A549 (cell line): ENCODE results near the gene SLC37A2. TPM values are rescaled to one million over a fixed set of nuclear protein-coding genes. Genes with fewer than 3 reads are reported as not detected.

Experiments used
- ATAC-seq, 2 experiments: fragments of 200-7000 bp in 1 of 2; fragments of >200 bp in 1 of 2; cut with Nextera tagmentation in 1 of 2; cut with Tn5 transposase in 1 of 2; 3 replicates each; pipeline versions ENCODE4 v1.8.0 to v1.9.1; 2018 to 2020; ENCODE audit warnings: mild to moderate bottlenecking in 1 of 2, moderate library complexity in 1 of 2
- CTCF ChIA-PET: fragments of 300-600 bp; sonication (Branson Sonifier 250); formaldehyde crosslinking; extraction: SDS; loops from one replicate; lab custom pipeline; 2021; ENCODE audit warnings: antibody characterized with exemption, inconsistent platforms; lab: Yijun Ruan, JAX
- POLR2A ChIA-PET: fragments of 350-600 bp; formaldehyde crosslinking; extraction: SDS; loops from one replicate; lab custom pipeline; 2021; ENCODE audit warnings: antibody characterized with exemption, inconsistent platforms; lab: Yijun Ruan, JAX
- DNase-seq, 2 experiments: peaks; one replicate each; pipeline versions ENCODE4 v3.0.0 to v3.0.0-alpha.2; 2011 to 2016; ENCODE audit warnings: low read depth in 1 of 2, low spot score in 1 of 2
- FAIRE-seq: peaks from 2 replicates; lab custom pipeline; 2011; peaks lifted over from hg19 to GRCh38; lab: Jason Lieb, UNC
- H3K27ac ChIP-seq, 2 experiments: fragments of >200 bp; sonication (Bioruptor Twin); formaldehyde crosslinking; 3 replicates each; pipeline ENCODE4 v1.5.1; 2016 to 2017
- H3K4me1 ChIP-seq: fragments of >200 bp; sonication (Bioruptor Twin); formaldehyde crosslinking; 3 replicates; pipeline ENCODE4 v1.6.1; 2016
- H3K4me2 ChIP-seq: fragments of >200 bp; sonication (Bioruptor Twin); formaldehyde crosslinking; 3 replicates; pipeline ENCODE4 v1.6.1; 2016
- H3K4me3 ChIP-seq: fragments of >200 bp; sonication (Bioruptor Twin); formaldehyde crosslinking; 3 replicates; pipeline ENCODE4 v1.5.1; 2016
- H3K9me3 ChIP-seq: fragments of >200 bp; sonication (Bioruptor Twin); formaldehyde crosslinking; 3 replicates; pipeline ENCODE4 v1.6.1; 2016
- CBX8 ChIP-seq: fragments of 200-600 bp; sonication (generic); IDR thresholded peaks from 2 replicates; pipeline ENCODE4 v1.6.1; 2016
- CEBPB ChIP-seq, 2 experiments: fragments of >200 bp in 1 of 2; sonication (Bioruptor Twin) in 1 of 2; formaldehyde crosslinking in 1 of 2; IDR thresholded peaks; 2 replicates each; pipeline ENCODE4 v1.6.1; 2012 to 2016
- CHD2 ChIP-seq: fragments of 150-350 bp; IDR thresholded peaks from 2 replicates; pipeline ENCODE4 v1.6.1; 2014; ENCODE audit warnings: low read length; ENCODE audit not compliant: partially characterized antibody
- CHD4 ChIP-seq: fragments of 200-600 bp; sonication (generic); IDR thresholded peaks from 2 replicates; pipeline ENCODE4 v1.6.1; 2016; ENCODE audit warnings: antibody characterized with exemption, mild to moderate bottlenecking, borderline replicate concordance
- EHF ChIP-seq: fragments of 250-450 bp; sonication (Bioruptor Pico); IDR thresholded peaks from 2 replicates; pipeline ENCODE4 v1.5.0; 2020; ENCODE audit warnings: mild to moderate bottlenecking
- FOSL2 ChIP-seq, 2 experiments: fragments of 450-650 bp in 1 of 2; fragments of >200 bp in 1 of 2; sonication (Bioruptor Twin) in 1 of 2; formaldehyde crosslinking; IDR thresholded peaks; 2 replicates each; pipeline versions ENCODE4 v1.5.0 to v1.6.1; 2016 to 2020; ENCODE audit warnings: mild to moderate bottlenecking in 1 of 2, moderate library complexity in 1 of 2
- FOXS1 ChIP-seq: fragments of 250-450 bp; sonication (Bioruptor Pico); IDR thresholded peaks from 2 replicates; pipeline ENCODE4 v1.5.0; 2020; ENCODE audit warnings: mild to moderate bottlenecking, moderate library complexity
- GATA3 ChIP-seq: IDR thresholded peaks from 2 replicates; pipeline ENCODE4 v1.6.1; 2012; ENCODE audit warnings: borderline replicate concordance
- HDAC2 ChIP-seq: fragments of 200-600 bp; sonication (generic); IDR thresholded peaks from 2 replicates; pipeline ENCODE4 v1.6.1; 2016
- HOXB13 ChIP-seq: fragments of 250-450 bp; sonication (Bioruptor Pico); IDR thresholded peaks from 2 replicates; pipeline ENCODE4 v1.5.0; 2020; ENCODE audit warnings: low read depth, mild to moderate bottlenecking, moderate library complexity
- HOXB5 ChIP-seq: fragments of 250-450 bp; sonication (Bioruptor Pico); IDR thresholded peaks from 2 replicates; pipeline ENCODE4 v1.5.0; 2020; ENCODE audit warnings: mild to moderate bottlenecking, moderate library complexity
- JUNB ChIP-seq: fragments of >200 bp; sonication (Bioruptor Twin); formaldehyde crosslinking; IDR thresholded peaks from 2 replicates; pipeline ENCODE4 v1.6.1; 2016
- KDM1A ChIP-seq: fragments of 200-600 bp; sonication (generic); IDR thresholded peaks from 2 replicates; pipeline ENCODE4 v1.6.1; 2016; ENCODE audit warnings: low read depth, mild to moderate bottlenecking
- KDM5A ChIP-seq: fragments of 200-600 bp; sonication (generic); IDR thresholded peaks from 2 replicates; pipeline ENCODE4 v1.6.1; 2016; ENCODE audit warnings: antibody characterized with exemption, mild to moderate bottlenecking
- MAFK ChIP-seq: fragments of 450-650 bp; IDR thresholded peaks from 2 replicates; pipeline ENCODE4 v1.6.1; 2014; ENCODE audit not compliant: partially characterized antibody
- MYC ChIP-seq: IDR thresholded peaks from 2 replicates; pipeline ENCODE4 v1.6.1; 2012; ENCODE audit warnings: mild to moderate bottlenecking, inconsistent platforms, low read length, improper control_type of control experiment, borderline replicate concordance
- NFE2L2 ChIP-seq: fragments of 150-350 bp; conservative IDR thresholded peaks from 2 replicates; pipeline ENCODE4 v1.6.1; 2014; ENCODE audit warnings: low read length
- NPAS2 ChIP-seq: fragments of 250-450 bp; sonication (Bioruptor Pico); IDR thresholded peaks from 2 replicates; pipeline ENCODE4 v1.8.0; 2022; ENCODE audit warnings: mild to moderate bottlenecking, moderate library complexity, borderline replicate concordance
- NR3C1 ChIP-seq: fragments of >200 bp; sonication (Bioruptor Twin); formaldehyde crosslinking; IDR thresholded peaks from 3 replicates; pipeline ENCODE4 v1.6.1; 2017
- PHF8 ChIP-seq: fragments of 200-600 bp; sonication (generic); IDR thresholded peaks from 2 replicates; pipeline ENCODE4 v1.6.1; 2016; ENCODE audit warnings: low read depth, mild to moderate bottlenecking, antibody characterized with exemption, moderate library complexity, borderline replicate concordance
- RFX5 ChIP-seq: fragments of 450-650 bp; IDR thresholded peaks from 2 replicates; pipeline ENCODE4 v1.7.1; 2014; ENCODE audit warnings: antibody characterized with exemption, mild to moderate bottlenecking, moderate library complexity
- RNF2 ChIP-seq: fragments of 200-600 bp; sonication (generic); IDR thresholded peaks from 2 replicates; pipeline ENCODE4 v1.6.1; 2016; ENCODE audit warnings: low read depth, mild to moderate bottlenecking, antibody characterized with exemption, moderate library complexity, borderline replicate concordance
- SREBF2 ChIP-seq: fragments of 450-650 bp; IDR thresholded peaks from 2 replicates; pipeline ENCODE4 v1.6.1; 2014; ENCODE audit warnings: mild to moderate bottlenecking, moderate library complexity
- ZC3H11A ChIP-seq: fragments of 450-650 bp; IDR thresholded peaks from 2 replicates; pipeline ENCODE4 v1.6.1; 2014; ENCODE audit warnings: antibody characterized with exemption, mild to moderate bottlenecking
- WGBS: methylation state at CpG from one replicate; pipeline ENCODE4 v1.1.6; 2017; ENCODE audit errors: missing lambda C conversion rate; 5-methylcytosine and 5-hydroxymethylcytosine counted together
- polyA plus RNA-seq, 4 experiments: library from polyadenylated mRNA; depleted of rRNA in 3 of 4; stranded (reverse); fragments of >200 nt; fragmentation: RNase III in 1 of 4; extraction: RNeasy Plus Mini Kit Qiagen cat#74134 plus additional on column Dnase treatment in 1 of 4; gene quantifications; 2 replicates in 3 of 4; 3 replicates in 1 of 4; pipeline ENCODE4 v1.2.3, GENCODE V29; 2011 to 2017
- TF ChIP-seq, protein P1 (sequence below): fragments of >200 bp; sonication (Bioruptor Twin); formaldehyde crosslinking; IDR thresholded peaks from 3 replicates; pipeline ENCODE4 v1.6.1; 2016
- TF ChIP-seq, protein P2 (sequence below): fragments of >200 bp; sonication (Bioruptor Twin); formaldehyde crosslinking; IDR thresholded peaks from 2 replicates; pipeline ENCODE4 v1.6.1; 2016
- TF ChIP-seq, protein P3 (sequence below): IDR thresholded peaks from 2 replicates; pipeline ENCODE4 v1.6.1; 2012
- TF ChIP-seq, protein P4 (sequence below): IDR thresholded peaks from 2 replicates; pipeline ENCODE4 v1.6.1; 2012

SLC37A2 gene
- polyA plus RNA-seq, 2 of the 4 experiments (the other 2 are of a cell fraction): 0.13 to 0.14 TPM

DNA sequence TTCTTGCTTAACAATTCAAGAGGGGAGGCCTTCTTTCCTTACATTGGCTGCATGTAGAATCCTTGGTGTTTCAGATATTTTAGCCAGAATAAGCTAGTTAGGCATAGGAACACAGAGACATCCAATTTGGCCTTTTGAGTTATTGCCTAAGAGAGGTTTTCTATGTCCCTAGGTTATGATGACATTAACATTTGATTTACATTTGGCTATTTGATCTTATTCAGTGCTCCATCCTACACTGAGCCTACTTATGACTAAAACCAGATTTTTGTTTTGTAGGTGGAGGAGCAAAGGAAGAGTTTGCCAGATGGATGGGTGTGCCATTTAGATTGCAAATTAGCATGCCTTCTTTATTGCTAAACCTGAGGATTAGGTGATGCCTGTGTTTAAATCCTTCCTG lies 11.1 kb upstream of the SLC37A2 start:
- Histone ChIP-seq H3K4me3 (no peak overlapping the region), H3K9me3 (no peaks in the 10 kb centered on the region), H3K4me2 (no peak overlapping the region), H3K27ac (no peak overlapping the region), H3K4me1 (no peaks in the 10 kb centered on the region)
- TF ChIP-seq, protein P1, sequence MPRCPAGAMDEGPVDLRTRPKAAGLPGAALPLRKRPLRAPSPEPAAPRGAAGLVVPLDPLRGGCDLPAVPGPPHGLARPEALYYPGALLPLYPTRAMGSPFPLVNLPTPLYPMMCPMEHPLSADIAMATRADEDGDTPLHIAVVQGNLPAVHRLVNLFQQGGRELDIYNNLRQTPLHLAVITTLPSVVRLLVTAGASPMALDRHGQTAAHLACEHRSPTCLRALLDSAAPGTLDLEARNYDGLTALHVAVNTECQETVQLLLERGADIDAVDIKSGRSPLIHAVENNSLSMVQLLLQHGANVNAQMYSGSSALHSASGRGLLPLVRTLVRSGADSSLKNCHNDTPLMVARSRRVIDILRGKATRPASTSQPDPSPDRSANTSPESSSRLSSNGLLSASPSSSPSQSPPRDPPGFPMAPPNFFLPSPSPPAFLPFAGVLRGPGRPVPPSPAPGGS: no peak
- TF ChIP-seq KDM1A: no peak
- no peak for TF ChIP-seq CHD4
- TF ChIP-seq, protein P2, sequence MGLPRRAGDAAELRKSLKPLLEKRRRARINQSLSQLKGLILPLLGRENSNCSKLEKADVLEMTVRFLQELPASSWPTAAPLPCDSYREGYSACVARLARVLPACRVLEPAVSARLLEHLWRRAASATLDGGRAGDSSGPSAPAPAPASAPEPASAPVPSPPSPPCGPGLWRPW: no peak
- no peak for TF ChIP-seq MYC
- TF ChIP-seq FOSL2 (IDR thresholded peaks at IDR 0.05): no peak
- TF ChIP-seq FOSL2 (CRISPR knock-in tag; IDR thresholded peaks at IDR 0.05): no peak
- no peak for TF ChIP-seq PHF8
- TF ChIP-seq NR3C1: no peak
- TF ChIP-seq HOXB5 (CRISPR knock-in tag): no peak
- no peak for TF ChIP-seq KDM5A
- no peak for TF ChIP-seq JUNB
- TF ChIP-seq GATA3: no peak
- TF ChIP-seq CBX8: no peak
- TF ChIP-seq RNF2: no peak
- no peak for TF ChIP-seq CEBPB (IDR thresholded peaks at IDR 0.05)
- ATAC-seq: no peak
- CTCF ChIA-PET: no interaction called here
- POLR2A ChIA-PET: no interaction called here
- DNase-seq: no peak
- no peak for FAIRE-seq

DNA sequence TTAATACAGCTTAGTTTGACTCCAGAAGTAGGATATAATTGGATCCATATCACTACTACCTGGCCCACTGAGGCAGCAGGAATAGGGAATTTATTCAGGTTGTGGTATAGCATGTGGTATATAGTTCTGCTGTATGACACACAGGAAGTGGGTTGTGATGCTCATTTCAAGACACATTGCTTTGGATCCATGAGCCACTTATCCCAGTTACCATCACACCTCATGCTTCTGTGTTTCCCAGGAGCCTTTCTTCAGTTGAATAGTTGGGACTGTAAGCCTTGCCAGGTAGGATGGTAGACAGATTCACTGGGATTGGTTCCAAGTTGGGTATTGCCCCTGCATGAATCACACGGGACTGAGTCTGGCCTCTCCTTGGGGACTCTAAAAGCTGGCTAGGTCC lies 9.9 kb upstream of the SLC37A2 start:
- Histone ChIP-seq H3K4me3 (no peak overlapping the region), H3K9me3 (no peaks in the 10 kb centered on the region), H3K4me1 (no peaks in the 10 kb centered on the region), H3K4me2 (no peak overlapping the region), H3K27ac (no peak overlapping the region)
- FAIRE-seq (no peak), DNase-seq (no peak), ATAC-seq (no peak)
- 67% methylated on average over 1 of the region's 1 CpG for WGBS
- TF ChIP-seq HOXB13 (CRISPR knock-in tag) (no peak), NPAS2 (no peak), PHF8 (no peak), CHD2 (no peak), RFX5 (no peak), MAFK (no peak), HDAC2 (no peak), FOXS1 (no peak), EHF (CRISPR knock-in tag) (no peak), NR3C1 (no peak), ZC3H11A (no peak), KDM1A (no peak), HOXB5 (CRISPR knock-in tag) (no peak), SREBF2 (no peak), NFE2L2 (no peak)
- TF ChIP-seq, protein P3, sequence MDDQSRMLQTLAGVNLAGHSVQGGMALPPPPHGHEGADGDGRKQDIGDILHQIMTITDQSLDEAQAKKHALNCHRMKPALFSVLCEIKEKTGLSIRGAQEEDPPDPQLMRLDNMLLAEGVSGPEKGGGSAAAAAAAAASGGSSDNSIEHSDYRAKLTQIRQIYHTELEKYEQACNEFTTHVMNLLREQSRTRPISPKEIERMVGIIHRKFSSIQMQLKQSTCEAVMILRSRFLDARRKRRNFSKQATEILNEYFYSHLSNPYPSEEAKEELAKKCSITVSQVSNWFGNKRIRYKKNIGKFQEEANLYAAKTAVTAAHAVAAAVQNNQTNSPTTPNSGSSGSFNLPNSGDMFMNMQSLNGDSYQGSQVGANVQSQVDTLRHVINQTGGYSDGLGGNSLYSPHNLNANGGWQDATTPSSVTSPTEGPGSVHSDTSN: no peak
- TF ChIP-seq, protein P4, sequence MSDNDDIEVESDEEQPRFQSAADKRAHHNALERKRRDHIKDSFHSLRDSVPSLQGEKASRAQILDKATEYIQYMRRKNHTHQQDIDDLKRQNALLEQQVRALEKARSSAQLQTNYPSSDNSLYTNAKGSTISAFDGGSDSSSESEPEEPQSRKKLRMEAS: no peak
- CTCF ChIA-PET: no interaction called here
- POLR2A ChIA-PET: no interaction called here
